Motor neuron (in vitro differentiated cells): ENCODE results near the gene SLC38A6. TPM values are rescaled to one million over a fixed set of nuclear protein-coding genes. Genes with fewer than 3 reads are reported as not detected.

Source experiments
- ATAC-seq, 8 experiments: fragments of 200-7000 bp; cut with Tn5 transposase; replicated peaks in 6 of 8; 2 replicates each; pipeline ENCODE4 v1.8.0; 2021; ENCODE audit warnings: mild to moderate bottlenecking in 8 of 8, moderate library complexity in 8 of 8
- H3K27ac ChIP-seq, 2 donors: fragments of 250-450 bp; sonication (Bioruptor Pico); 2 replicates each; pipeline ENCODE4 v1.9.0; 2021; ENCODE audit warnings: antibody characterized with exemption in 2 of 2, mild to moderate bottlenecking in 2 of 2, moderate library complexity in 1 of 2
- H3K4me1 ChIP-seq, 2 donors: fragments of 250-450 bp; sonication (Bioruptor Pico); replicated peaks in 1 of 2; 2 replicates each; pipeline ENCODE4 v1.6.1; 2021; ENCODE audit warnings: antibody characterized with exemption in 2 of 2, mild to moderate bottlenecking in 2 of 2, moderate library complexity in 1 of 2
- H3K4me3 ChIP-seq, 5 donors: fragments of 250-450 bp; sonication (Bioruptor Pico); 2 replicates each; pipeline ENCODE4 v1.9.0; 2021; ENCODE audit warnings: antibody characterized with exemption in 5 of 5, mild to moderate bottlenecking in 5 of 5, moderate library complexity in 4 of 5
- WGBS, 10 experiments: fragments of 450-650 bp; shearing (Covaris generic); methylation state at CpG; one replicate each; pipeline ENCODE4 v1.0.0; 2022; 5-methylcytosine and 5-hydroxymethylcytosine counted together
- in situ Hi-C, 9 experiments: fragments of 400-800 bp; cut with MboI; loops; one replicate each; pipeline ENCODE4 v1.15.0; 2021; ENCODE audit warnings: low sequenced_read_pairs in 9 of 9, low pct_unique_long_range_greater_than_20kb in 2 of 9; ENCODE audit not compliant: unreplicated experiment in 9 of 9
- total RNA-seq, 8 experiments: library from RNA; unstranded; fragments of 300-600 nt; gene quantifications; 2 replicates each; pipeline versions ENCODE4 v1.2.3 to v1.2.4, GENCODE V29; 2022

Gene SLC38A6
- 10 to 100 TPM in 7 of 8 experiments, 1 to 10 TPM in 1; 6.6 to 52.5 (median 23.1) TPM for total RNA-seq

GRCh38 chr14:60980811-60981632 lies at the start of gene SLC38A6, which contains the start of gene TRMT5:
Gene SLC38A6 (plus strand): TSS chr14:60981245. CDS start chr14:60981278, 33 bp downstream.
Gene TRMT5 (minus strand): TSS chr14:60981079. CDS start chr14:60980973, 106 bp downstream.
- 0 to 12% (median 0%) methylated on average over 2 to 36 of the region's 59 CpGs; no CpG with 5 or more reads in 2 of the 10 experiments for WGBS, 10 experiments
- in situ Hi-C loops = loop anchor here in 2 of 9 experiments (25.0 kb wide), 2 partner anchors 244 to 344 kb away; partner anchors contain the start of genes MNAT1 (in 1 of the 2) and SIX1 (in 1 of the 2)
- peaks cover 0 to 24% of the 10 kb centered on the region in 2 donors for H3K4me1 ChIP-seq
- peak; percentile 91 to 96 (median 94) for ATAC-seq
- H3K4me3 ChIP-seq = peak within 1 kb of the TSS; percentile 80 to 95 (median 84)
- peak within 1 kb of the TSS; percentile 70 to 77 for H3K27ac ChIP-seq

DNA sequence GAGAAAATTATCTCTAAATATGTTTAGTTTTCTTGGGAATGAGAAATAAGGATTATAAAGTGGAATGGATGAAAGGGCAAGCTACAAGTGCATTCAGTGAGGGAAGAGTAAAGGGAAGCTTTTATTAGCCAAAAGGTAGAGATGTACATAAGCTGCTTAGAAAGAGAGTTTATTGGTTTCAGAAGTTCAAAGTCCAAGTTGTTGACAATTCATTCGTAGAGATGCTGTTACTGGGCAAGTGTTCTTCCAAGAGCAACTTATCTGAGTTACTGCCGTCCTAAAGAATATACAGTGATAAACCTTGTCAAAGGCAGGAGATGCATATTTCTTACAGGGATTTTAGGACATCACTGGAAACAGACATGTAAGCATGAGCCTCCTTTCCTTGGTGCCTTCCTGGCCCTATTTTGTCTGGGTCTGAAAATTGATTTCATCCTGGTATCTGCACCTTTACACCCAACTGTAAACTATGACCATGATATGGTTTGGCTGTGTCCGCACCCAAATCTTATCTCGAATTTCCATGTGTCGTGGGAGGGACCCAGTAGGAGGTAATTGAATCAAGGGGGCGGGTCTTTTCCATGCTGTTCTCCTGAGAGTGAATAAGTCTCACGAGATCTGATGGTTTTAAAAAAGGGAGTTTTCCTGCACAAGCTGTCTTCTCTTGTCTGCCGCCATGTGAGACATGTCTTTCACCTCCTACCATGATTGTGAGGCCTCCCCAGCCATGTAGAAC lies 47.0 kb upstream of the SLC38A6 start:
- 64 to 100% (median 91%) methylated on average over 1 to 8 of the region's 8 CpGs for WGBS, 10 experiments
- in situ Hi-C loops = no loop called here
- H3K4me3 ChIP-seq = no peak overlapping the region
- H3K4me1 ChIP-seq = peaks cover 0 to 3% of the 10 kb centered on the region in 2 donors
- ATAC-seq = no peak
- H3K27ac ChIP-seq = no peak overlapping the region

- Histone ChIP-seq H3K4me1 (peaks cover 0 to 3% of the 10 kb centered on the region in 2 donors), H3K27ac (no peak overlapping the region), H3K4me3 (no peak overlapping the region)
- in situ Hi-C loops = no loop called here
- ATAC-seq = no peak
Observed at GRCh38 chr14:60935319-60935718, 45.7 kb upstream of the SLC38A6 start.

- peaks cover 4 to 7% of the 10 kb centered on the region in 2 donors for H3K4me1 ChIP-seq
- ATAC-seq = peak in 3 of 8 experiments; percentile 28 to 74 (median 55)
- in situ Hi-C loops = no loop called here
- H3K27ac ChIP-seq = no peak overlapping the region
- WGBS, 10 experiments = 0 to 100% (median 63%) methylated on average over 1 of the region's 1 CpG; no CpG with 5 or more reads in 1 of the 10 experiments
- no peak overlapping the region for H3K4me3 ChIP-seq
Observed at GRCh38 chr14:60943637-60944032, 37.4 kb upstream of the SLC38A6 start.

GRCh38 chr14:60944204-60944603 lies 36.8 kb upstream of the SLC38A6 start:
- peak; percentile 30 to 74 (median 46) for ATAC-seq
- 0 to 65% (median 32%) methylated on average over 1 to 4 of the region's 4 CpGs; no CpG with 5 or more reads in 3 of the 10 experiments for WGBS, 10 experiments
- H3K4me1 ChIP-seq = peaks cover 4 to 7% of the 10 kb centered on the region in 2 donors
- in situ Hi-C loops = no loop called here
- no peak overlapping the region for H3K27ac ChIP-seq
- no peak overlapping the region for H3K4me3 ChIP-seq

DNA sequence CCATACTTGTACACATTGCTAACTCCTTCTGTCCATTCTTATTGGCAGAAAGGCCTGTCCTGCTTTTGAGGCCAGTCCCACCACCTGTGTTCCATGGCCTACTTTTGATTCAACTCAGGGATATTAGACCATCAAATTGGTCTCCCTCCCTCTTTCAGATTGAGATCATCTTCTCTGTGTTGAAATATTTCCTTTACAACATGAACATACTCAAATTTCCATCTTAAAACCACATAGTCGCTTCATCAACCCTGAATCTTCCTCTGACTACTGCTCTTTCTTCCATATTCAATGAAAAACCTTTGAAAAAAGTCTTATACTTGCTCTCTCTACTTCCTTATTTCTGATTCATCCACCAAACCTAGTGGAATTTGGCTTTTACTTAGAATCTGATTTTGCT lies 35.1 kb upstream of the SLC38A6 start:
- 40 to 100% (median 90%) methylated on average over 1 of the region's 1 CpG for WGBS, 10 experiments

GRCh38 chr14:60946773-60947172 lies 34.3 kb upstream of the SLC38A6 start:
- in situ Hi-C loops = no loop called here
- WGBS, 10 experiments = 60 to 100% (median 88%) methylated on average over 1 to 2 of the region's 3 CpGs; no CpG with 5 or more reads in 1 of the 10 experiments
- no peak overlapping the region for H3K27ac ChIP-seq
- no peak overlapping the region for H3K4me3 ChIP-seq
- ATAC-seq = no peak
- H3K4me1 ChIP-seq = peaks cover 4 to 7% of the 10 kb centered on the region in 2 donors

More for the DNA sequence above, 35.1 kb upstream of the SLC38A6 start:
- Histone ChIP-seq H3K4me3 (no peak overlapping the region), H3K4me1 (peaks cover 4 to 7% of the 10 kb centered on the region in 2 donors), H3K27ac (no peak overlapping the region)
- ATAC-seq = no peak
- in situ Hi-C loops = no loop called here

DNA sequence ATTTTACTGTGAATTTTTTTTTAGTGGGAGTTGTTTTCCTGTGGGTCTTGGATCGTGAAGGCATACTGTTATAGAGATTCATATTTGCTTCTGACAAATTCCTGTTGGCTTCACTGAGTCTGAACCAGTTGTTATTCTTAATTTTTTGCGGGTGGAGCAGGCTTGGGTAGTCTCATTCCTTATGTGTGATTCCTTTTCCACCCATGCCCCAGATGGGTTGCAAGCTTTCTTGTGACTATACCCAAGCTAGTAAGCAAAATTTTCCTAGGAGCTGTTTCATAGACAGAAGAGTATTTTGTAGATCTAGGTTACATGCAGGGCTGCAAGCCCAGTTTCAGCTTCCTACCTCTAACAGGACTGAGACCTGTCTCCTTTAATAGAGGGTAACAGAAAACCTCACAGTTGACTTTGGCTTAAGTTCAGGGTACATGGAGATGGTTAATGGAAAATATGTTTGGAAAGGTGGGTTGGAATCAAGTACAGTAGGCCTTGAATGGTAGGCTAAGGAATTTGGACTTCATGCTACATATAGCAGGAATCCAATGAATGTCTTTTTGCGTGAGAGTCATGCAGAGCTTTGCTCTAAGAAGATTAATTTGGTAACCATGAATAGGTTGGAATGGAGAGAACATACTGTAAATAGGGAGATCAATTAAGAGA lies 29.1 kb upstream of the SLC38A6 start:
- WGBS, 10 experiments = 0 to 88% (median 50%) methylated on average over 1 to 3 of the region's 3 CpGs
- in situ Hi-C loops = no loop called here

GRCh38 chr14:60956202-60956601 lies 24.8 kb upstream of the SLC38A6 start:
- no peak for ATAC-seq
- Histone ChIP-seq H3K27ac (no peak overlapping the region), H3K4me1 (no peaks in the 10 kb centered on the region), H3K4me3 (no peak overlapping the region)
- WGBS, 10 experiments = 88 to 100% (median 94%) methylated on average over 1 to 4 of the region's 4 CpGs
- in situ Hi-C loops = no loop called here

More for the DNA sequence above, 29.1 kb upstream of the SLC38A6 start:
- Histone ChIP-seq H3K4me3 (no peak overlapping the region), H3K27ac (no peak overlapping the region), H3K4me1 (no peaks in the 10 kb centered on the region)
- peak in 1 of 8 experiments; percentile 71 for ATAC-seq

GRCh38 chr14:60956632-60957031 lies 24.4 kb upstream of the SLC38A6 start:
- no peak overlapping the region for H3K27ac ChIP-seq
- in situ Hi-C loops = no loop called here
- ATAC-seq = no peak
- no peak overlapping the region for H3K4me3 ChIP-seq
- WGBS, 10 experiments = 60 to 100% (median 90%) methylated on average over 1 of the region's 1 CpG
- no peaks in the 10 kb centered on the region for H3K4me1 ChIP-seq

DNA sequence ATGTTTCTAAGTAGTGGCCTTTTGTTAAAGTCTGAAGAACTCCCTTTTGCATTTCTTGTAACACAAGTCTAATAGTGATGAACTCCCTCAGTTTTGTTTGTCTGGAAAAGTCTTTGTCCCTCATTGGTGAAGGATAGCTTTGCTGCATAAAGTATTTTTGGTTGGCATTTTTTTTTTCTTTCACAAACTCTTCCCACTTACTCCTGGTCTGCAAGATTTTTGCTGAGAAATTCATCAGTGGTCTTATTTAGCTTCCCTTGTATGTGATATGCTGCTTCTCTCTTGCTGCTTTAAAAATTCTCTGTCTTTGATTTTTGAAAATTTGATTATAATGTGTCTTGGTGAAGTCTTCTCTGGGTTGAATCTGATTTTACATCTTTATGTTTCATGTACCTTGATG lies 22.9 kb upstream of the SLC38A6 start:
- no peak for ATAC-seq
- in situ Hi-C loops = no loop called here

DNA sequence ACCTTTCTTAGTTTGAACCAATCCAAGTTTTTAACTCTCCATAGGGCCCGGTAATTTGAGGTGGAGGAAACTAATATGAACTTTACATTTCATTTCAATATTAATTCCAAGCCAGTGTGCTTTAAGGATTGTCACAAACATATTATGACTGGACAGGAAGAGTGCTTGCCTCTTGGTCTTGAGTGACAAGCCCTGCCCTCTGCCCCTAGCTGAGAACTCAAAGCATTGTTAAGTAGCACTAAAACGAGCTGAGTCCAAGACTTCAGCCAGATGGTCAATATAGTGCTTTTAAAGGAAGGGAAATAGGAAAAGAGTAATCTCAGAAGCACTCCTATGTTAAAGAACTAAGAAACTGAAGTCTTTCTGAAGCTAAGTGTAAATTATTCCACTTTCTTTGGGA lies 17.3 kb upstream of the SLC38A6 start:
- Histone ChIP-seq H3K4me1 (no peaks in the 10 kb centered on the region), H3K27ac (no peak overlapping the region), H3K4me3 (no peak overlapping the region)
- ATAC-seq = no peak
- in situ Hi-C loops = no loop called here
- 0 to 88% (median 49%) methylated on average over 1 to 2 of the region's 2 CpGs; no CpG with 5 or more reads in 2 of the 10 experiments for WGBS, 10 experiments

More for the DNA sequence above, 22.9 kb upstream of the SLC38A6 start:
- no peaks in the 10 kb centered on the region for H3K4me1 ChIP-seq
- H3K4me3 ChIP-seq = no peak overlapping the region
- no peak overlapping the region for H3K27ac ChIP-seq

DNA sequence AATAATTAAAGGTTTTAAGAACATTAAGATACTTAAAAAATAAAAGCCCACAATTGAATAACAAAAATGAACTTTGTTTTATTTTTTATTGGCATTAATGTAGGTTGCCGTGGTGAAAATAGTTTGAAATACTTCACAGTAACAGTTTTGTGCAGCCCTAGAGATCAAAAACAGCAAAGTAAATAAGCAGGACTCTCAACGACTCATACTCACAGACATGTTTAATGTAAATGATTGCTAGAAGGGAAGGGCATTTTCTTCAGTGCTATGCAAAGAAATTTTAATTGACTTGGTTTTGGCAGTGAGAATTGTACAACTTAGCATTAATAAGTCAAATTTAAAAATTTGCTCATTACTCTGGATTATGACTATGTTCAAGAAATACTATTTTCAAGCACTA lies 16.1 kb upstream of the SLC38A6 start:
- in situ Hi-C loops = no loop called here
- Histone ChIP-seq H3K4me3 (no peak overlapping the region), H3K4me1 (no peaks in the 10 kb centered on the region), H3K27ac (no peak overlapping the region)
- ATAC-seq = peak in 3 of 8 experiments; percentile 74 to 88 (median 86)
- 0 to 71% (median 45%) methylated on average over 1 to 2 of the region's 2 CpGs; no CpG with 5 or more reads in 1 of the 10 experiments for WGBS, 10 experiments
